Pulmonary artery endothelial cell (primary cell): Measurements from ENCODE around the gene SLF2. TPM values are rescaled to one million over a fixed set of nuclear protein-coding genes. Genes with fewer than 3 reads are reported as not detected.

Experiments used
- DNase-seq: peaks from one replicate; pipeline ENCODE4 v3.0.0-alpha.2; 2011; ENCODE audit warnings: low read depth, low spot score
- total RNA-seq: library from RNA; depleted of rRNA; stranded (reverse); fragments of >200 nt; gene quantifications from 2 replicates; pipeline ENCODE4 v1.2.3, GENCODE V29; 2014

The SLF2 gene
- total RNA-seq, 1 donor from 2014 or later, result 18.1 TPM

GRCh38 chr10:100901051-100901450 is 11.7 kb upstream of the SLF2 start:
- DNase-seq, result no peak

- no peak for DNase-seq
These were observed 10.1 kb upstream of the SLF2 start for GRCh38 chr10:100902622-100903021.

GRCh38 chr10:100904917-100905316 is 7.8 kb upstream of the SLF2 start:
- DNase-seq, result no peak

- DNase-seq, result no peak
These were observed 5.6 kb upstream of the SLF2 start for GRCh38 chr10:100907175-100907574.

GRCh38 chr10:100907773-100908363 is 4.9 kb upstream of the SLF2 start:
- no peak for DNase-seq

GRCh38 chr10:100908378-100908777 is 4.4 kb upstream of the SLF2 start:
- DNase-seq, result no peak

GRCh38 chr10:100909501-100910263 is 3.1 kb upstream of the SLF2 start:
- DNase-seq, result no peak

- DNase-seq, result no peak
These were observed 1.3 kb upstream of the SLF2 start for GRCh38 chr10:100911472-100911871.

GRCh38 chr10:100912013-100912604 is 654 bp upstream of the SLF2 start:
- DNase-seq, result no peak

- DNase-seq, result no peak
These were observed 705 bp downstream of the SLF2 start for GRCh38 chr10:100913470-100913865.

- no peak for DNase-seq
These were observed 4.3 kb downstream of the SLF2 start for GRCh38 chr10:100917071-100917470.

GRCh38 chr10:100923580-100923979 is 10.8 kb downstream of the SLF2 start:
- DNase-seq, result no peak

- peak; percentile 13 for DNase-seq
These were observed 14.5 kb downstream of the SLF2 start for GRCh38 chr10:100927266-100927665.

- DNase-seq, result no peak
These were observed 15.3 kb downstream of the SLF2 start for GRCh38 chr10:100928039-100928438.

- no peak for DNase-seq
These were observed 17.6 kb downstream of the SLF2 start for GRCh38 chr10:100930368-100930767.

GRCh38 chr10:100934084-100934659 is 21.4 kb downstream of the SLF2 start:
- no peak for DNase-seq

- no peak for DNase-seq
These were observed 27.1 kb downstream of the SLF2 start for GRCh38 chr10:100939763-100940344.

- DNase-seq, result no peak
These were observed 29.5 kb downstream of the SLF2 start for GRCh38 chr10:100942229-100942628.

- no peak for DNase-seq
These were observed 30.7 kb downstream of the SLF2 start for GRCh38 chr10:100943508-100943907.

- no peak for DNase-seq
These were observed 33.0 kb downstream of the SLF2 start for GRCh38 chr10:100945754-100946153.

- no peak for DNase-seq
These were observed 36.2 kb downstream of the SLF2 start for GRCh38 chr10:100948916-100949315.

GRCh38 chr10:100960251-100960650 is 47.5 kb downstream of the SLF2 start:
- DNase-seq, result no peak
